Measurements from ENCODE around the gene ODR4. TPM values are rescaled to one million over a fixed set of nuclear protein-coding genes. Genes with fewer than 3 reads are reported as not detected.
"Not testable (repeated sequence)": the region's sequence is repeated elsewhere in the genome, so short reads cannot be mapped to it uniquely, and the experiment has no call there.

ODR4 gene
- total RNA-seq, 4 donors from 2014 or later = 16.5 to 30.7 (median 23.8) TPM

DNA sequence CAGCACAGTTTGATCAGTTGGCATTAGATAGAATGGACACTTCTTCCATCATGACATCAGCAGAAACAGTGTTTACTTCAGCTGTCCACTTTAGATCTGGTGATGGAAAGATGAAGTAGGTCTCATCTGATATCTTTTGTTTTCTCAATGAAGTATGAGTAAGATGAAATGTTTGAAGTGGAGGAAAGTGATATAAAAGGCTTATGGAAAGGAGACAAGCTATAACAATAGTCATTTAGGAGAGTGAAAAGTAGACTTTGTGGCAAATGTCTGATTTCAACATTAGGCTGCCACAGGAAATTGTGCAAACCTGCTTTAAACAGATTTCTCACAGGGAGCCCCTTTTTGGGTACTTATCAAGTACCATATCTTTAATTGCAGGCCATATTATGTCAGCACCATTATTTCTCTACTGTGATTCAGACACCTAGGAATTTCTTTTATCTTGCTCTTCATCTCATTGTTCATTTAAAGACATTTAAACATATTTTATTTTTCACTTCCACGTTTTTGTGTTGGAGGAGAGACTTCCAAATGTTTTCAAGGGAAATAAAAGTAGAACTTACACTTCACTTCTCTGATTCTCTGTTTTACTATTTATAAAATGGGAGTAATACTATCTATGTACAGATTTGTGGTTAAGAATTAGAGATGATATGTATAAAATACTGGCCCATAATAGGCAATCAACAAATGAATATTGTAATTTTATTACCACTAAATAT lies 67.2 kb downstream of the ODR4 start:
- DNase-seq = no peak
- TF ChIP-seq, protein P1, sequence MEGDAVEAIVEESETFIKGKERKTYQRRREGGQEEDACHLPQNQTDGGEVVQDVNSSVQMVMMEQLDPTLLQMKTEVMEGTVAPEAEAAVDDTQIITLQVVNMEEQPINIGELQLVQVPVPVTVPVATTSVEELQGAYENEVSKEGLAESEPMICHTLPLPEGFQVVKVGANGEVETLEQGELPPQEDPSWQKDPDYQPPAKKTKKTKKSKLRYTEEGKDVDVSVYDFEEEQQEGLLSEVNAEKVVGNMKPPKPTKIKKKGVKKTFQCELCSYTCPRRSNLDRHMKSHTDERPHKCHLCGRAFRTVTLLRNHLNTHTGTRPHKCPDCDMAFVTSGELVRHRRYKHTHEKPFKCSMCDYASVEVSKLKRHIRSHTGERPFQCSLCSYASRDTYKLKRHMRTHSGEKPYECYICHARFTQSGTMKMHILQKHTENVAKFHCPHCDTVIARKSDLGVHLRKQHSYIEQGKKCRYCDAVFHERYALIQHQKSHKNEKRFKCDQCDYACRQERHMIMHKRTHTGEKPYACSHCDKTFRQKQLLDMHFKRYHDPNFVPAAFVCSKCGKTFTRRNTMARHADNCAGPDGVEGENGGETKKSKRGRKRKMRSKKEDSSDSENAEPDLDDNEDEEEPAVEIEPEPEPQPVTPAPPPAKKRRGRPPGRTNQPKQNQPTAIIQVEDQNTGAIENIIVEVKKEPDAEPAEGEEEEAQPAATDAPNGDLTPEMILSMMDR (IDR thresholded peaks at IDR 0.05) = no peak
- TF ChIP-seq POLR2A (IDR thresholded peaks at IDR 0.05) = no peak
- H3K4me3 ChIP-seq = no peak overlapping the region
- no peak overlapping the region for H3K27ac ChIP-seq
- H3K4me1 ChIP-seq = no peaks in the 10 kb centered on the region
- H3K36me3 ChIP-seq = no peaks in the 10 kb centered on the region
- H3K9me3 ChIP-seq = no peaks in the 10 kb centered on the region
- H3K27me3 ChIP-seq = no peaks in the 10 kb centered on the region

DNA sequence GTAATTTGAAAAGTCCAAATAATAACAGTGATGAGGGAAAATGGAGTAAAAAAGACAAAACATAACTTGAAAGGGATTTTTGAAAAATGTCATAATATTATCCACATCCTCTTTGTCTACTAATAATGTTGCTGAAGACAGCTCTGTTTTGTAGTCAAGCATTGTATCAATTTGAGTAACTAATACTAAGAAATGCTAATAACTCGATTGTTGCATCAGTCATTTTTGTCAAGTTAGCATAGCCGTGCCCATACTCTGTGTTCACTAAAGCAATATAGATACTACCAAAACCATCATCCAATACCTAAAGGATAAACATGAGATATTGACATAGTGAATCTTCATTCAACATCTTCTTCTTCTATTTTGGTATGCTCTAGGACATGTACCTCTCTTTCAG lies 68.0 kb downstream of the ODR4 start:
- no peaks in the 10 kb centered on the region for H3K27me3 ChIP-seq
- no peaks in the 10 kb centered on the region for H3K9me3 ChIP-seq
- H3K4me1 ChIP-seq = no peaks in the 10 kb centered on the region
- TF ChIP-seq, protein P1 (IDR thresholded peaks at IDR 0.05) = no peak
- no peak for TF ChIP-seq POLR2A (IDR thresholded peaks at IDR 0.05)
- no peak overlapping the region for H3K4me3 ChIP-seq
- no peak for DNase-seq
- H3K36me3 ChIP-seq = no peaks in the 10 kb centered on the region
- no peak overlapping the region for H3K27ac ChIP-seq

DNA sequence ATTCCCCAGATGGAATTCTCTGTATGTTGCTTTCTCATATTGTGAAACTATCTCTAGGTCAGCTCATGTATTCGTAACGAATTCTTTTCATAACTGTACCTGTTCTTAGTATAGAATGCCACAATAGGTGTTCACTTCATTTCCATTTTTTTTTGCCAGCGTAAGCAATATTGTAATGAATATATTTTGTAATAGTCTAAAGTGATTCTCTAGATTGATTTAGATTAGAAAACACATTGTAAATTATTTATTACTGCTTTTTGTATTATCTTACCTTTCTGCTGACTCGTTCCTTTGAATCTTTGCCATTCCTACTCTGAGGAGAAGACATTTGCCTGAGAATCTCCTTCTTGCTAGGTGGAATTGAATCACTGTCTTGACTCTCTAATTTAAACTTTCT lies 70.5 kb downstream of the ODR4 start:
- Histone ChIP-seq H3K36me3 (no peaks in the 10 kb centered on the region), H3K9me3 (no peaks in the 10 kb centered on the region), H3K4me3 (no peak overlapping the region), H3K4me1 (no peaks in the 10 kb centered on the region), H3K27me3 (no peaks in the 10 kb centered on the region), H3K27ac (no peak overlapping the region)
- TF ChIP-seq POLR2A (IDR thresholded peaks at IDR 0.05) = no peak
- TF ChIP-seq, protein P1 (IDR thresholded peaks at IDR 0.05) = no peak
- no peak for DNase-seq

DNA sequence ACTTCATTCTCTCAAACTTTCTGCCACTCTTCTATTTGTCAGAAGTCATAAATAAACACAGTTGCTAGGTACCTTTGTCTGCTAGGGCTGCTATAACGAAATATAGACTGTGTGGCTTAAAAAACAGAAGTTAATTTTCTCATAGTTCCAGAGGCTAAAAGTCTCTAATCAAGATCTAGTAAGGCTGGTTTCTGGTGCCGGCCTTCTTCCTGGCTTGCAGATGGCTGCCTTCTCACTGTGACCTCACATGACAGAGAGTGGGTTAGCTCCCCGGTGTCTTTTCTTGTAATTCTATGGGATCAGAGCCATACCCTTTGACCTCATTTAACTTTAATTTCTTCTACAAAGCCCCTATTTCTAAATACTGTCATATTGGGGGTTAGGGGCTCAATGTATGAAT lies 79.3 kb downstream of the ODR4 start:
- no peak overlapping the region for H3K27ac ChIP-seq
- TF ChIP-seq POLR2A (IDR thresholded peaks at IDR 0.05) = no peak
- TF ChIP-seq, protein P1 (IDR thresholded peaks at IDR 0.05) = no peak
- H3K27me3 ChIP-seq = no peaks in the 10 kb centered on the region
- no peak overlapping the region for H3K4me3 ChIP-seq
- H3K4me1 ChIP-seq = no peaks in the 10 kb centered on the region
- H3K9me3 ChIP-seq = no peaks in the 10 kb centered on the region
- no peak for DNase-seq
- H3K36me3 ChIP-seq = no peaks in the 10 kb centered on the region

DNA sequence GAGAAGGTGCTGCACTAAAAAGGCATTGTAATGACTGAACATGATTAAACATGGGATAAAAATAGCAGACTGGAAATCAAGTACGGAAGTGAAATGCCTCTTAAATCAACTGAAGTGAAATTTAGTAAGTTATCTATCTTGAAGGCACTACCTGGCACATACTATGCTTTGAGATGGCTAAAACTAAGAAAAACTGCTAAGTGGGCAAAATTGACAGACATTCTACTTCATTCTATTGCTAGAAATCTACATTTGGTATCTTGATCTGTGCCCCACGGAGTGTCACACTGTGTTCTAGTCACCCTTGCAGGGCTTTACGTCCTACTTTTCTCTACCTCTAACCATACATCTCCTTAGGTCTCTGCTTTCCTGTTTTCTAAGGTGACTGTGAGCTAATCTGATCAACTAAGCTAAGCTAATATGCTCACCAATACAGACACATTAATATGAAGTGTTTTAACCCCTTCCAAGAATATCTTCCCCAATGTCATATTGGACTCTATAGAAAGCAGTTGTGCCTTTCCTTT lies 81.2 kb downstream of the ODR4 start:
- Histone ChIP-seq H3K27me3 (no peaks in the 10 kb centered on the region), H3K9me3 (no peaks in the 10 kb centered on the region), H3K4me3 (no peak overlapping the region), H3K4me1 (no peaks in the 10 kb centered on the region), H3K27ac (no peak overlapping the region), H3K36me3 (no peaks in the 10 kb centered on the region)
- DNase-seq = no peak
- TF ChIP-seq, protein P1 (IDR thresholded peaks at IDR 0.05) = no peak
- TF ChIP-seq POLR2A (IDR thresholded peaks at IDR 0.05) = no peak

DNA sequence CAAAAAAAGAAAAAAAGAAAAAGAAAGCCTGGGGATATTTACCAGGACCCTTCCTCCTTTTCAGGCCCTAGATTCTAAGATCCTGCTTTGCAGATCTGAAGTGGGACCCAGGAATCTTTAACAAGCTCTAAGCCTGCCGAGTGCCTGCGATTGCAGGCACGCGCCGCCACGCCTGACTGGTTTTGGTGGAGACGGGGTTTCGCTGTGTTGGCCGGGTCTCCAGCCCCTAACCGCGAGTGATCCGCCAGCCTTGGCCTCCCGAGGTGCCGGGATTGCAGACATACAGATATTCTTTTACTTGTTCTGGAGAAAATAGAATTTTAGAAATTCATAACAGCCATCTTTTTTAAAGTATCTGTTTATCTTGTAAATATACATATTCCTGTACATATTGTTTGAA lies 83.5 kb downstream of the ODR4 start:
- H3K27ac ChIP-seq, DNase-seq, H3K4me1 ChIP-seq: not testable (repeated sequence)

More for the DNA sequence above, 83.5 kb downstream of the ODR4 start:
- H3K36me3 ChIP-seq, H3K4me3 ChIP-seq, H3K27me3 ChIP-seq, H3K9me3 ChIP-seq: not testable (repeated sequence)

Data from Peyer's patch (tissue), 4 donors.